DMS79 (cell line): ENCODE data around the gene SLC22A25.
"Not testable (repeated sequence)": the region's sequence is repeated elsewhere in the genome, so short reads cannot be mapped to it uniquely, and the experiment has no call there.

ENCODE experiments used
- DNase-seq: peaks from one replicate; lab custom pipeline; 2025; lab: John Stamatoyannopoulos, UW

Gene SLC22A25

DNA sequence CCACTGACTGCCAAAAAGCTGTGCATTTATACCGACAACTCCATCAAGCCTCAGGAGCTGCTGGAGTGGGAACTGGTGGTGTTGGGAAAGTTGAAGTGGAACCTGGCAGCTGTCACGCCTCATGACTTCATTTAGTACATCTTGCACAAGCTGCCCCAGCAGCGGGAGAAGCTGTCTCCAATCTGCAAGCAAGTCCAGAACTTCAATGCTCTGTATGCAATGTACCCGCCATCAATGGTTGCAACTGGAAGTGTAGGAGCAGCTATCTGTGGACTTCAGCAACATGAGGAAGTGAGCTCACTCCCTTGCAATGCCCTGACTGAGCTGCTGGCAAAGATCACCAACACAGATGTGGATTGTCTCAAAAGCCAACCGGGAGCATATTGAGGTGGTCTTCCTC lies at the start of gene SLC22A25:
TSS of gene SLC22A25 (minus strand) at position 67 of the 400 bp plus-strand sequence. CDS start 13,947 bp downstream, outside the sequence.
- DNase-seq: no peak

DNA sequence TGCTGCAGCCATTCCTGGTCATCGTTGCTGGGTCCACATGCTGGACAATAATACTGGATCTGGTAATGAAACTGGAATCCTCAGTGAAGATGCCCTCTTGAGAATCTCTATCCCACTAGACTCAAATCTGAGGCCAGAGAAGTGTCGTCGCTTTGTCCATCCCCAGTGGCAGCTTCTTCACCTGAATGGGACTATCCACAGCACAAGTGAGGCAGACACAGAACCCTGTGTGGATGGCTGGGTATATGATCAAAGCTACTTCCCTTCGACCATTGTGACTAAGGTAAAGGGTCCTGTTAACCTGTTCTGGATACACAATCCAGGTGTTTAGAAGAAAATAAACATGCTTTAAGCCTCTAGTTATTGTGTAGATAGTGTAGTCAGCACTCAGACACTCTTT lies 46.9 kb upstream of the SLC22A25 start:
- no peak for DNase-seq

DNA sequence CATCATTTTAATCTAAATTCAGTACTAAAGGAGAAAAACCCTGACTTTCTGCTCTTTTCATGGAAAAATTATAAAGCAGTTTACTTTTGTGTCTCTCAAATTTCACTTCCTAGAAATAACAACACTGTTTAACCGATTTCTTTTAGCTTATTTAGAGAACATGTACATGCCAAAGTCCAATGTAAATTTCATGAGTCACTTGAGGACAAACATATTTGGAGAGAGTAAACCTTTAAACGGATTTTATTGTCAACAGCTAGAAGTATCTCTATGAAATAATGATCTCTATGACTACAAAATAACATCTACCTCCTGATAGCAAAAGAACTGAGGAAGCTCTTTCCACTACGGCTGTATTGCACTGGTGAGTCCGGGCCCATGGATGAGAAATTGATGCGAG lies 46.3 kb upstream of the SLC22A25 start:
- DNase-seq: no peak

- DNase-seq: no peak
Measured at GRCh38 chr11:63282579-63282978, 39.2 kb upstream of the SLC22A25 start.

DNA sequence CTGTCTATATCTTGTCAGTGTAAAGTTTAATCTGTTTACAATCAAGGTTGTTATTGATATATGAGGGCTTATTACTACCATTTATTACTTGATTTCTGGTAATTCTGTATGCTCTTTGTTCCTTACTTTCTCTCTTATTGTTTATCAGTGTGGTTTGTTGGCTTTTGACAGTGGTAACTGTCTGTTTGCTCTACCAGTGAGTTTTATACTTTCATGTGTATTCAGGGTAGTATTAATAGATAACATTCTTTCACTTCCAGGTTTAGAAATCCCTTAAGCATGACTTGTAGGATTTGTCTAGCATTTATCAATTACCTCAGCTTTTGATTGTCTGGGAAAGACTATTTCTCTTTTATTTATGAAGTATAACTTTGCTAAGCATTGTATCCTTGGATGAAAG lies 37.5 kb upstream of the SLC22A25 start:
- no peak for DNase-seq

GRCh38 chr11:63277345-63277943 lies 34.0 kb upstream of the SLC22A25 start:
- no peak for DNase-seq

DNA sequence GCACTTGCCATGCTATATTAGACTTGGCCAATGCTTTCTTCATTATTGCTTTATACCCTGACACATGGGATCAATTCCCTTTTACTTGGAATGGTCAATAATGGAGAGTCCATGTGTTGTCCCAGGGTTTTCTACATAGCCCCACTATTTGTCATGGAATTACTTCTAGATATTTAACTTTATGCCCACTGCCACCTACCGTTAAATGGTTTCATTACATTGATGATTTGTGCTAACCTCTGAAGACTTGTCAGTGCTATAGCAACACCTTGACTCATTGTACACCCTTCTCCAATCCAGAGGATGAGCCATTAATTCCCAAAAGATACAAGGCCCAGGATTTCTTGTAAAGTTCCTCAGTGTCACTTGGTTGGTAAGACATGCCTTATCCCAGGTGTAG lies 31.4 kb upstream of the SLC22A25 start:
- no peak for DNase-seq

GRCh38 chr11:63273685-63274084 lies 30.3 kb upstream of the SLC22A25 start:
- DNase-seq: no peak

GRCh38 chr11:63262547-63262946 lies 19.1 kb upstream of the SLC22A25 start:
- peak; percentile 19 for DNase-seq

DNA sequence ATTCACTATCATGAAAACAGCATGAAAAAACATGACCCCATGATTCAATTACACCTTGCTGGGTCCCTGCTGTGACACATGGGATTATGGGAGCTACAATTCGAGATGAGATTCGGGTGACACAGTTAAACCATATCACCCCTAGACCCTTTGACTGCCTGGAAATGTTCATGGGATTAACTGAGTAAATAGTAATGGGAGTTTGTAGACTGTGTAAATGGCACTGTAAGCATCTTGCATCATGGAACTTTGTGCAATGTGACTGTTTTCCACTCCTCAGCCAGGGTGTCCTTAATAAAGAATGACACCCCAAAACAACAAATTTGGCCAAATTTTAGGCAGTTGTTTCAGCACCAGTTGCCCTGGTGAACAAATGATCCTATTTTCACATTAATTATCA lies 7.9 kb upstream of the SLC22A25 start:
- DNase-seq: no peak

GRCh38 chr11:63250162-63251050 lies 7.0 kb upstream of the SLC22A25 start:
- no peak for DNase-seq

DNA sequence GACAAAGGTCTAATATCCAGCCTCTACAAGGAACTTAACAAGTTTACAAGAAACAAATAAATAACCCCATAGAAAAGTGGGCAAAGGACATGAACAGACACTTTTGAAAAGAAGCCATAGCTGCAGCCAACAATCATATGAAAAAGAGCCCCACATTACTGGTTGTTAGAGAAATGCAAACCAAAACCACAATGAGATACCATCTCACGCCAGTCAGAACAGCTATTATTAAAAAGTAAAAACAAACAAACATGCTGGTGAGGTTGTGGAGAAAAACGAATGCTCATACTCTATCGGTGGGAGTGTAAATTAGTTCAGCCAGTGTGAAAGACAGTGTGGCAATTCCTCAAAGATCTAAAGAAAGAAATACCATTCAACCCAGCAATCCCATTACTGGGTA lies 5.6 kb upstream of the SLC22A25 start:
- DNase-seq: no peak

DNA sequence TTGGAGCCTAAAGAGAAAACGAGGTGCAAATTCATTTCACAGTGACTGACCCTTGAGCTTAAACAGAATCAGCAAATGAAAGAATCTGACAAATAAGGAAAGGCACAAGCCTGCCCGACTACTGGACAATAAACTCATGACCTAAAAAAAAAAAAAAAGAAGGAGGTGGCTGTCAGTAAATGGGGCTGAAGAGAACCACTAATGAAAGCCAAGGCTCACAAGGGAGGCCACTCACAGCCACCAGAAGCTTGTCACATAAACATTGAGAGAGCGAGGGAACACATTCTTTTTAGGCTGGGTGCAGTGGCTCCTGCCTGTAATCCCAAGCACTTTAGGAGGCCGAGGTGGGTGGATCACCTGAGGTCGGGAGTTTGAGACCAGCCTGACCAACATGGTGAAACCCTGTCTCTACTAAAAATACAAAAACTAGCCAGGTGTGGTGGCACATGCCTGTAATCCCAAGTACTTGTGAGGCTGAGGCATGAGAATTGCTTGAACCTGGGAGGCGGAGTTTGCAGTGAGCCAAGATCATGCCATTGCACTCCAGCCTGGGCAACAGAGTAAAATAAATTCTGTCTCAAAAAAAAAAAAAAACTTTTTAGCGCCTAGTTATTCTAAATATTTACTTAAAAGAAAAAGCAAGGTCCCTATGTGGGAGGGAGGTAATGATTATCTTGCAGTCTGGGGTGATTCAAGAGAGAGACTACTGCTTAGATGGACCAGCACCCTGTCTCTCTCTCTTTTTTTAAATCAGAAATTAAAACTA lies 4.0 kb upstream of the SLC22A25 start:
- DNase-seq: not testable (repeated sequence)

DNA sequence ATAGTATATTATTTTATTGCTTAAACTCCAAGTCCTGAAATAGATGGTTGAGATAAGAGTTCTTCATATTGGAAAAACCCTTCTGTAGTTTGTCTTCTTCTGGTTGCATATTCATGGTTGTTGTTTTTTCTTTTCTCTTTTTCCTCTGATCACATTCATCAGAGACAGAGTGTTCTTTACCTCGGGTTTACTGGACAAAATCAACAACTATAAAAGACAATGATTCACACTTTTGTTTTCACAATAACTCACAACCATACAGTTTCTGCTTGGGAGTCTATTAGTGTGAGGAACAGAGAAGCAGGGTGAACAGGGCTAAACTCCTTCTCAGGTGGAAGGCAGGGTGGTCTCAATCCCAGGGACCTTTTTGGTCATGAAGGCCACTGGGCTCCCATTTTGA lies 2.6 kb upstream of the SLC22A25 start:
- DNase-seq: no peak

GRCh38 chr11:63244862-63245261 lies 1.5 kb upstream of the SLC22A25 start:
- no peak for DNase-seq

DNA sequence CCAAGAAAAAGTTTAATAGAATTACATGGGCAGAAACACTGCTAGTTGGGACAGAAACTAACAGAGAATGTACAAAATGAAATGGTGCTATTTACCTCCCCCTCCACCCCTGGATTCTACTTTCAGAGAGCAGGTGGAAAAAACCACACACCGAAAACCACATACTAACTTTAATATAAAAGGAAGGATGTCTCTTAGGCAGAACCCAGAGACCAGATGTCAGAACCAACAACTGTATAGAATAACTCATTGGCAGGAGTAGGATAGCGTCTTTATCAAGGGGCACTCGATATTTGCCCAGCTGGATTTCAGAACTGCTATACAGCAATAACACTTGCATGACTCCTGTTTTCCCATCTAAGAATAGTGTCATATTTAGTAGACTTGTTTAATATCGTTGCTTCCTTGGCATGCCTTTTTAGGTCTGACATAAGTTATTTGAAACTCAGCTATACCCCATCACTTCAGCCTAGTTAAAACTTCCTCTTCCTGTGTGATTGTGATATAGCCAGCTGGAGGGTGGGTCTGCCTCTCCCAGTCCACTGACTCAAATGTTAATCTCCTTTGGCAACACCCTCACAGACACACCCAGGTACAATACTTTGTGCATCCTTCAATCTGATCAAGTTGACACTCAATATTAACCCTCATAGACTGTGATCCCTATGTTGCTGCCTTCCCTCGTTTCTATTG lies 1.2 kb downstream of the SLC22A25 start:
- no peak for DNase-seq

DNA sequence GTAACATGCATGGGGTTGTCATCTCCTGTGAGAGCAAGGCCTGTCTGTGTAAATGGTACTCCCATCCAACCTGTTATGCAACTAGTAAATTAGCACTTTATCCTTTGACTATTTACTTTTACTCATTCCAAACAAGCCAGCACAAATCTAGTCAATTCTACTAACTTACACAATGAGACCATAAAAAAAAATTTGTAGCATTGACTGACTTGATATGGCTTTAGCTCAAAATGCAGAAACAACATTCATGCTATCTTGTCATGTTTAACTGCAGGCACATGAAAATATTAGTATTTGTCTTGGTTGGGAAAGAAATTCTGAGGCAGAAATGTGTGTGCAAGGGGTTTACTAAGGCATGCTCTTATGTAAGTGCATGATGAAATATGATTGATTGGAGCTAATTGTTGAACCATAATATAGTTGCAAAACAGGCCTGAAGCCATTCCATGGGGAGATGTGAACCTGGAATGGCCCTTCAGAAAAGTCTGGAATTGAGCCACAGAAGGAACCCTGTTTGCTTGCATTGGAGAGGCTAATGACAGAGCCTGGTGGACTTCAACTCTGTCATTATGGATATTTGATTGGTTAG lies 2.5 kb downstream of the SLC22A25 start:
- no peak for DNase-seq

- no peak for DNase-seq
Measured at GRCh38 chr11:63240098-63240497, 3.3 kb downstream of the SLC22A25 start.

- DNase-seq: no peak
Measured at GRCh38 chr11:63239254-63239653, 4.1 kb downstream of the SLC22A25 start.

- DNase-seq: no peak
Measured at GRCh38 chr11:63237413-63237812, 6.0 kb downstream of the SLC22A25 start.
